HEK293T (cell line): ENCODE measurements around the gene MXRA7.

Experiments
- ARNT ChIP-seq: fragments of 450-650 bp; IDR thresholded peaks from 2 replicates; pipeline ENCODE4 v1.6.1; 2017; ENCODE audit warnings: mild to moderate bottlenecking
- BHLHE40 ChIP-seq: fragments of 450-650 bp; IDR thresholded peaks from 2 replicates; pipeline ENCODE4 v1.6.1; 2016; ENCODE audit warnings: mild to moderate bottlenecking, moderate library complexity, borderline replicate concordance
- FOXA1 ChIP-seq: fragments of 450-650 bp; IDR thresholded peaks from 2 replicates; pipeline ENCODE4 v1.6.1; 2016; ENCODE audit warnings: mild to moderate bottlenecking
- SUZ12 ChIP-seq: fragments of 450-650 bp; IDR thresholded peaks from 2 replicates; pipeline ENCODE4 v1.6.1; 2016; ENCODE audit warnings: mild to moderate bottlenecking

GRCh38 chr17:76683011-76683755 lies 27.6 kb downstream of the MXRA7 start:
- TF ChIP-seq SUZ12 = no peak
- no peak for TF ChIP-seq ARNT
- TF ChIP-seq FOXA1 = no peak
- TF ChIP-seq BHLHE40 = no peak
